Spleen (tissue), 11 donors: Measurements from ENCODE around the gene SLCO4A1. TPM values are rescaled to one million over a fixed set of nuclear protein-coding genes. Genes with fewer than 3 reads are reported as not detected.

Source experiments
- DNase-seq: peaks from one replicate; pipeline ENCODE4 v3.0.0-alpha.2; 2020
- H3K27ac ChIP-seq, 8 donors: fragments of 200-600 bp; sonication (generic) in 7 of 8; 1 replicate in 4 of 8; 2 replicates in 4 of 8; pipeline versions ENCODE4 v1.5.0 to v1.8.0; 2016 to 2021; ENCODE audit warnings: inconsistent platforms in 4 of 8, mild to moderate bottlenecking in 4 of 8, moderate library complexity in 1 of 8
- H3K27me3 ChIP-seq, 7 donors: fragments of 200-600 bp; sonication (generic) in 6 of 7; replicated peaks in 1 of 7; 1 replicate in 4 of 7; 2 replicates in 3 of 7; pipeline versions ENCODE4 v1.5.0 to v1.8.0; 2016 to 2021; ENCODE audit warnings: inconsistent platforms in 3 of 7, mild to moderate bottlenecking in 1 of 7
- H3K36me3 ChIP-seq, 6 donors: fragments of 200-600 bp; sonication (generic) in 5 of 6; 1 replicate in 4 of 6; 2 replicates in 2 of 6; pipeline versions ENCODE4 v1.5.0 to v1.8.0; 2016 to 2021; ENCODE audit warnings: inconsistent platforms in 2 of 6
- H3K4me1 ChIP-seq, 6 donors: fragments of 200-600 bp; sonication (generic) in 5 of 6; 1 replicate in 3 of 6; 2 replicates in 3 of 6; pipeline versions ENCODE4 v1.5.0 to v1.8.0; 2016 to 2021; ENCODE audit warnings: inconsistent platforms in 3 of 6
- H3K4me3 ChIP-seq, 8 donors: fragments of 200-600 bp; sonication (generic) in 7 of 8; 1 replicate in 4 of 8; 2 replicates in 4 of 8; pipeline versions ENCODE4 v1.5.0 to v1.8.0; 2016 to 2021; ENCODE audit warnings: inconsistent platforms in 4 of 8, mild to moderate bottlenecking in 4 of 8, moderate library complexity in 2 of 8
- H3K9me3 ChIP-seq, 8 donors: fragments of 200-600 bp; sonication (generic) in 7 of 8; 1 replicate in 4 of 8; 2 replicates in 4 of 8; pipeline versions ENCODE4 v1.5.0 to v1.8.0; 2016 to 2021; ENCODE audit warnings: inconsistent platforms in 4 of 8
- POLR2A ChIP-seq, 3 donors: fragments of 450-650 bp; IDR thresholded peaks; one replicate each; pipeline ENCODE4 v1.5.1; 2017; ENCODE audit warnings: antibody characterized with exemption in 3 of 3, mild to moderate bottlenecking in 1 of 3
- POLR2AphosphoS5 ChIP-seq, 3 donors: sonication (generic); formaldehyde crosslinking; IDR thresholded peaks; one replicate each; pipeline ENCODE4 v1.5.1; 2017; ENCODE audit warnings: antibody characterized with exemption in 3 of 3
- WGBS, 5 donors: extraction: QIAGEN DNeasy Blood & Tissue Kit in 3 of 5; methylation state at CpG; one replicate each; pipeline versions ENCODE4 v1.1.5 to v1.1.7; 2013 to 2018; 5-methylcytosine and 5-hydroxymethylcytosine counted together
- intact Hi-C: fragments of 100-400 bp; cut with DNase I; formaldehyde crosslinking; loops from one replicate; pipeline ENCODE4 v1.15.0; 2023; ENCODE audit warnings: low total_unique reads
- polyA plus RNA-seq, 3 donors: library from polyadenylated mRNA; stranded (reverse); fragments of 200-250 nt; gene quantifications; one replicate each; pipeline ENCODE4 v1.2.1, GENCODE V29; 2013
- total RNA-seq, 7 donors: library from RNA; depleted of rRNA in 3 of 7; stranded (reverse); fragments of >200 nt in 3 of 7; fragmentation: NEBNext Ultra II Directional in 4 of 7; extraction: Animal tissue kit (Norgen Biotek cat#: 25700) in 4 of 7; gene quantifications; one replicate each; pipeline versions ENCODE4 v1.1.0 to v1.2.1, GENCODE V29; 2016 to 2021
- TF ChIP-seq, protein P1 (sequence below), 11 experiments: fragments of 200-600 bp in 7 of 11; fragments of 450-650 bp in 4 of 11; sonication (generic) in 4 of 11; IDR thresholded peaks in 8 of 11; conservative IDR thresholded peaks in 3 of 11; 1 replicate in 7 of 11; 2 replicates in 4 of 11; pipeline versions ENCODE4 v1.4.0 to v1.8.0; 2016 to 2021; ENCODE audit warnings: antibody characterized with exemption in 11 of 11, inconsistent platforms in 4 of 11, mild to moderate bottlenecking in 1 of 11
- donor health status: healthy with polysubstance abuse.
- donor health status: DM: no; HTN: no; CAD: no; lungs with moderate emphysema.
- donor health status: DM: no; HTN: no; CAD: no.
- donor health status: Bipolar disorder and iron deficiency.
- donor health status: healthy.
- donor health status: DM: no; HTN: no; CAD: no.
- donor health status: DM: yes; HTN: yes; CAD: no.

SLCO4A1 gene
- total and polyA plus RNA-seq, 10 donors: 2.9 to 16.3 (median 7.0) TPM

DNA sequence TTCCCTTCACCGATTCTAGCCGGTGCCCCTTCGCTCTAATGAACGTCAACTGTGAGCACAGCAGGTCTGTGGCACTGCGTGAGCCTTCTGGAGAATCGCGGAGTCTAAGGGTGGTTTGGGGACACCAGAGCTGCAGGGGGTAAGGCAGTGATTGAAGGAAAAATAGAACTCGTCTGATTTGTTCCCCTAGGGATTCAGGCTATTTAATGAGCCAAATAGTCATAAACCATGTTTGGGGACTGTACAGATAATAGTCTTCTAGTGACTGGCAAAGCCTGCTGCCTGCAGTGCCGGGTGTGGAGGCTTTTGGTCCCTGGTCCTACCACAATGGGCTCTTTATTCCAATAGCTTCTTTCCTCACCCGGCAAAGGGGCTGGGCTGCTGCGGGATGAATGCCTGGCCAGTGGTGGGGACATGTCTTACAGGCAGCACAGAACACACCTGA lies 55.2 kb downstream of the SLCO4A1 start:
- Histone ChIP-seq H3K27ac (no peak overlapping the region), H3K9me3 (peaks cover 0 to 3% (median 0%) of the 10 kb centered on the region in 8 donors), H3K27me3 (peaks cover 0 to 33% (median 9%) of the 10 kb centered on the region in 7 donors), H3K4me1 (peaks cover 0 to 16% (median 0%) of the 10 kb centered on the region in 6 donors), H3K36me3 (no peaks in the 10 kb centered on the region), H3K4me3 (no peak overlapping the region)
- intact Hi-C loops: no loop called here
- TF ChIP-seq, protein P1, sequence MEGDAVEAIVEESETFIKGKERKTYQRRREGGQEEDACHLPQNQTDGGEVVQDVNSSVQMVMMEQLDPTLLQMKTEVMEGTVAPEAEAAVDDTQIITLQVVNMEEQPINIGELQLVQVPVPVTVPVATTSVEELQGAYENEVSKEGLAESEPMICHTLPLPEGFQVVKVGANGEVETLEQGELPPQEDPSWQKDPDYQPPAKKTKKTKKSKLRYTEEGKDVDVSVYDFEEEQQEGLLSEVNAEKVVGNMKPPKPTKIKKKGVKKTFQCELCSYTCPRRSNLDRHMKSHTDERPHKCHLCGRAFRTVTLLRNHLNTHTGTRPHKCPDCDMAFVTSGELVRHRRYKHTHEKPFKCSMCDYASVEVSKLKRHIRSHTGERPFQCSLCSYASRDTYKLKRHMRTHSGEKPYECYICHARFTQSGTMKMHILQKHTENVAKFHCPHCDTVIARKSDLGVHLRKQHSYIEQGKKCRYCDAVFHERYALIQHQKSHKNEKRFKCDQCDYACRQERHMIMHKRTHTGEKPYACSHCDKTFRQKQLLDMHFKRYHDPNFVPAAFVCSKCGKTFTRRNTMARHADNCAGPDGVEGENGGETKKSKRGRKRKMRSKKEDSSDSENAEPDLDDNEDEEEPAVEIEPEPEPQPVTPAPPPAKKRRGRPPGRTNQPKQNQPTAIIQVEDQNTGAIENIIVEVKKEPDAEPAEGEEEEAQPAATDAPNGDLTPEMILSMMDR (IDR thresholded peaks at IDR 0.05 in 8 of 11, conservative IDR thresholded peaks at IDR 0.05 in 3 of 11): no peak
- no peak for TF ChIP-seq POLR2AphosphoS5 (IDR thresholded peaks at IDR 0.05)
- TF ChIP-seq POLR2A (IDR thresholded peaks at IDR 0.05): no peak
- no peak for DNase-seq
- WGBS, 5 donors: 84 to 95% (median 91%) methylated on average over 10 to 11 of the region's 11 CpGs

GRCh38 chr20:62698231-62698630 lies 55.9 kb downstream of the SLCO4A1 start:
- intact Hi-C loops: no loop called here
- H3K4me1 ChIP-seq: peaks cover 0 to 19% (median 0%) of the 10 kb centered on the region in 6 donors
- WGBS, 5 donors: 86 to 98% (median 92%) methylated on average over 10 to 14 of the region's 14 CpGs
- H3K27me3 ChIP-seq: peaks cover 0 to 30% (median 4%) of the 10 kb centered on the region in 7 donors
- TF ChIP-seq POLR2A (IDR thresholded peaks at IDR 0.05): no peak
- no peak for TF ChIP-seq POLR2AphosphoS5 (IDR thresholded peaks at IDR 0.05)
- TF ChIP-seq, protein P1 (IDR thresholded peaks at IDR 0.05 in 8 of 11, conservative IDR thresholded peaks at IDR 0.05 in 3 of 11): no peak
- DNase-seq: no peak
- peaks cover 0 to 3% (median 0%) of the 10 kb centered on the region in 8 donors for H3K9me3 ChIP-seq
- no peak overlapping the region for H3K4me3 ChIP-seq
- no peak overlapping the region for H3K27ac ChIP-seq
- H3K36me3 ChIP-seq: no peaks in the 10 kb centered on the region

DNA sequence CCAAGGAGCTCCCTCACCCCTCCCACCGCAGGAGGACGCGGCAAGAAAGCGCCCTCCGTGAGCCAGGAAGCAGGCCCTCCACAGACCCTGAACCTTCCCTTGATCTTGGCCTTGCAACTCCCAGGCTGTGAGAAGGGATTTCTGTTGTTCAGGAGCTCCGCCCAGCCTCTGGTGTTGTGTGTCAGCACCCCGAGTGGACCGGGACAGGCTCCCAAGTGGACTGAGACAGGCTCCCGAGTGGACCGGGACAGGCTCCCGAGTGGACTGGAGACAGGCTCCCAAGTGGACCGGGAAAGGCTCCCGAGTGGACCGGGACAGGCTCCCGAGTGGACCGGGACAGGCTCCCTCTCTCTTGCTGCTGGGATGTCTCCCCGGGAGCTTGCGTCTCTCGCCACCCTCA lies 57.0 kb downstream of the SLCO4A1 start:
- Histone ChIP-seq H3K27ac (no peak overlapping the region), H3K4me3 (no peak overlapping the region), H3K27me3 (peaks cover 0 to 28% (median 0%) of the 10 kb centered on the region in 7 donors), H3K9me3 (peaks cover 0 to 3% (median 0%) of the 10 kb centered on the region in 8 donors), H3K4me1 (peaks cover 0 to 30% (median 5%) of the 10 kb centered on the region in 6 donors), H3K36me3 (no peaks in the 10 kb centered on the region)
- 83 to 89% (median 86%) methylated on average over 17 to 19 of the region's 19 CpGs for WGBS, 5 donors
- DNase-seq: no peak
- TF ChIP-seq POLR2AphosphoS5 (IDR thresholded peaks at IDR 0.05) (no peak), POLR2A (IDR thresholded peaks at IDR 0.05) (no peak)
- TF ChIP-seq, protein P1 (IDR thresholded peaks at IDR 0.05 in 8 of 11, conservative IDR thresholded peaks at IDR 0.05 in 3 of 11): no peak
- intact Hi-C loops: no loop called here

GRCh38 chr20:62699741-62700140 lies 57.4 kb downstream of the SLCO4A1 start:
- DNase-seq: no peak
- H3K27me3 ChIP-seq: peaks cover 0 to 27% (median 0%) of the 10 kb centered on the region in 7 donors
- WGBS, 5 donors: 79 to 93% (median 84%) methylated on average over 11 to 12 of the region's 12 CpGs
- H3K9me3 ChIP-seq: peaks cover 0 to 3% (median 0%) of the 10 kb centered on the region in 8 donors
- no peaks in the 10 kb centered on the region for H3K36me3 ChIP-seq
- no peak overlapping the region for H3K27ac ChIP-seq
- H3K4me3 ChIP-seq: no peak overlapping the region
- intact Hi-C loops: no loop called here
- TF ChIP-seq POLR2A (IDR thresholded peaks at IDR 0.05): no peak
- no peak for TF ChIP-seq POLR2AphosphoS5 (IDR thresholded peaks at IDR 0.05)
- TF ChIP-seq, protein P1 (IDR thresholded peaks at IDR 0.05 in 8 of 11, conservative IDR thresholded peaks at IDR 0.05 in 3 of 11): no peak
- H3K4me1 ChIP-seq: peaks cover 3 to 34% (median 9%) of the 10 kb centered on the region in 6 donors
